WERI-Rb-1 (cell line): ENCODE results near the gene OXT.

Experiments
- DNase-seq: peaks from one replicate; pipeline ENCODE4 v3.0.0-alpha.2; 2020
- H3K27ac ChIP-seq: fragments of 250-450 bp; sonication (Bioruptor Pico); 2 replicates; pipeline ENCODE4 v1.5.1; 2020; ENCODE audit warnings: mild to moderate bottlenecking, moderate library complexity
- H3K27me3 ChIP-seq: fragments of 250-450 bp; sonication (Bioruptor Pico); 2 replicates; pipeline ENCODE4 v1.5.1; 2021; ENCODE audit warnings: mild to moderate bottlenecking, low read depth, moderate library complexity; ENCODE audit not compliant: insufficient read depth, severe bottlenecking
- H3K36me3 ChIP-seq: fragments of 250-450 bp; sonication (Bioruptor Pico); 2 replicates; pipeline ENCODE4 v1.5.1; 2020; ENCODE audit warnings: mild to moderate bottlenecking, moderate library complexity
- H3K4me3 ChIP-seq: 2 replicates; pipeline ENCODE4 v1.5.1; 2011; ENCODE audit warnings: low read depth, mild to moderate bottlenecking, control low read depth, low read length
- H3K9me3 ChIP-seq: fragments of 250-450 bp; sonication (Bioruptor Pico); 2 replicates; pipeline ENCODE4 v1.5.1; 2021; ENCODE audit warnings: mild to moderate bottlenecking, moderate library complexity; ENCODE audit not compliant: severe bottlenecking
- TF ChIP-seq, protein P1 (sequence below): IDR thresholded peaks from 2 replicates; pipeline ENCODE4 v1.5.1; 2011; ENCODE audit warnings: low read depth, mild to moderate bottlenecking, control low read depth, inconsistent platforms, low read length

Gene OXT

GRCh38 chr20:3082306-3082951, 11.0 kb downstream of the OXT start:
- TF ChIP-seq, protein P1, sequence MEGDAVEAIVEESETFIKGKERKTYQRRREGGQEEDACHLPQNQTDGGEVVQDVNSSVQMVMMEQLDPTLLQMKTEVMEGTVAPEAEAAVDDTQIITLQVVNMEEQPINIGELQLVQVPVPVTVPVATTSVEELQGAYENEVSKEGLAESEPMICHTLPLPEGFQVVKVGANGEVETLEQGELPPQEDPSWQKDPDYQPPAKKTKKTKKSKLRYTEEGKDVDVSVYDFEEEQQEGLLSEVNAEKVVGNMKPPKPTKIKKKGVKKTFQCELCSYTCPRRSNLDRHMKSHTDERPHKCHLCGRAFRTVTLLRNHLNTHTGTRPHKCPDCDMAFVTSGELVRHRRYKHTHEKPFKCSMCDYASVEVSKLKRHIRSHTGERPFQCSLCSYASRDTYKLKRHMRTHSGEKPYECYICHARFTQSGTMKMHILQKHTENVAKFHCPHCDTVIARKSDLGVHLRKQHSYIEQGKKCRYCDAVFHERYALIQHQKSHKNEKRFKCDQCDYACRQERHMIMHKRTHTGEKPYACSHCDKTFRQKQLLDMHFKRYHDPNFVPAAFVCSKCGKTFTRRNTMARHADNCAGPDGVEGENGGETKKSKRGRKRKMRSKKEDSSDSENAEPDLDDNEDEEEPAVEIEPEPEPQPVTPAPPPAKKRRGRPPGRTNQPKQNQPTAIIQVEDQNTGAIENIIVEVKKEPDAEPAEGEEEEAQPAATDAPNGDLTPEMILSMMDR, result no peak
- Histone ChIP-seq H3K4me3 (no peak overlapping the region), H3K27me3 (no peaks in the 10 kb centered on the region), H3K27ac (no peak overlapping the region), H3K9me3 (no peaks in the 10 kb centered on the region), H3K36me3 (no peaks in the 10 kb centered on the region)
- no peak for DNase-seq

- TF ChIP-seq, protein P1, result no peak
- Histone ChIP-seq H3K27me3 (no peaks in the 10 kb centered on the region), H3K27ac (no peak overlapping the region), H3K9me3 (no peaks in the 10 kb centered on the region), H3K4me3 (no peak overlapping the region), H3K36me3 (no peaks in the 10 kb centered on the region)
- DNase-seq, result no peak
Observed at GRCh38 chr20:3082955-3083952, 11.8 kb downstream of the OXT start.

DNA sequence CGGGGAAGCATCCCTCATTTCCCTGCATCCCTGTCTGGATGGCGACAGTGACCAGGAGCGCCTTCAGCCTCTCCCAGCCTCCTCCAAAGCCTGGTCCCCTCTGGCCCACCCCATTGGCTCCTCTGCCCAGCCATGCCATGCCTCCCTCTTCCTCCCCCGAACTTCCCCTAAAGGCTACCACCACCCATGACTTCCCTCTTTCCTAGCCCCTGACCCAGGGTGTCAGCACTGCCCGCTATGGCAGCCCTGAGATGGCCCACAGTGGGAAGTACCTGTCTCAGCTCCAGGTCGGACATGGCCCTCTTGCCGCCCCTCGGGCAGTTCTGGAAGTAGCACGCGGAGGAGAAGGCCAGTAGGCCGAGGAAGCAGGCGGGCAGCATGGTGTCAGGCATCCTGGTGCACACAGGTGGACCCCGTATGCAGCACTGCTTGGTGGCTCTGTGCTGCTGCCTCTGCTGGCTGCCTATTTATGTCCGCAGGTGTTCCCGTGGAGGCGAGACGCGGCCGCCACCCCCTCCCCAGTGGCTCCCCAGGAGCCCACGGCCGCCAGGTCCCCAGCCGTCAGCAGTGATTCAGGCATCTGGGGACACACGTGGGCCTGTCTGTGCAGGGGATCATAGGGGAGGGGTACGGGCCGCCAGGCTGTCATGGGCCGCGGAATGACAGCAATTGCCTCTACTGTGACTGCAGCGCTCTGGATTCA, 13.0 kb downstream of the OXT start, which contains the start of gene AVP:
TSS of gene AVP (minus strand) at position 442 of the 703 bp plus-strand sequence. CDS start at position 392, 50 bp downstream.
- TF ChIP-seq, protein P1, result no peak
- no peak for DNase-seq
- H3K9me3 ChIP-seq, result no peaks in the 10 kb centered on the region
- no peak within 1 kb of the TSS for H3K4me3 ChIP-seq
- no peak within 1 kb of the TSS for H3K27ac ChIP-seq
- H3K27me3 ChIP-seq, result no peaks in the 10 kb centered on the region
- no peaks in the 10 kb centered on the region for H3K36me3 ChIP-seq

DNA sequence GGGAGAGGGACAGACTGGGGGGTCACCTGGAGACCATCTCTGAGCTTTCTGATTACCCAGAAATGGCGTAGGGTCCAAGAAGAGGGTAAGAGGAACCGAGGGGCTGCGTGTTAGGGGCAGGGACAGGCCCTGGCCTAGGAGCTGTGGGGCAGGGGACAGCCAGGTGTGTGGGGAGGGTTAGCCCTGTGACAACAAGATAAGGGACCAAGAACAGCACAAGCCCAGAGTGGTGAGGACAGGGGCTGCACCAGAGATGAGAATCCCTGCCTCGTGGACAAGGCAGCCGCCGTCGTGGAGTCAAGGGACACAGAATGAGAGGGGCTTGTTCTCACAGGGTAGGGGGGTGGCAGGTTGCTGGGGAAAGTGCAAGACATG, 13.6 kb downstream of the OXT start:
- Histone ChIP-seq H3K27me3 (no peaks in the 10 kb centered on the region), H3K9me3 (no peaks in the 10 kb centered on the region), H3K27ac (no peak overlapping the region), H3K36me3 (no peaks in the 10 kb centered on the region), H3K4me3 (no peak overlapping the region)
- TF ChIP-seq, protein P1, result no peak
- no peak for DNase-seq

- Histone ChIP-seq H3K9me3 (no peaks in the 10 kb centered on the region), H3K36me3 (no peaks in the 10 kb centered on the region), H3K27me3 (no peaks in the 10 kb centered on the region), H3K27ac (no peak overlapping the region), H3K4me3 (no peak overlapping the region)
- DNase-seq, result no peak
- TF ChIP-seq, protein P1, result no peak
Observed at GRCh38 chr20:3085571-3086072, 14.2 kb downstream of the OXT start.
